ENCODE data around the gene UTS2R.

GRCh38 chr17:82328994-82329507 is 42.5 kb upstream of the UTS2R start:
- TF ChIP-seq CTCF (IDR thresholded peaks at IDR 0.05) (no peak), EZH2 (IDR thresholded peaks at IDR 0.05) (no peak), EZH2phosphoT487 (IDR thresholded peaks at IDR 0.05) (no peak)
